HEK293 (cell line): ENCODE results near the gene LIMK1.

Experiments used
- CTCF ChIA-PET: fragments of 350-600 bp; formaldehyde crosslinking; extraction: SDS; loops from one replicate; lab custom pipeline; 2021; ENCODE audit warnings: antibody characterized with exemption; lab: Yijun Ruan, JAX
- POLR2A ChIA-PET: fragments of 300-600 bp; formaldehyde crosslinking; extraction: SDS; loops from one replicate; lab custom pipeline; 2020; ENCODE audit warnings: antibody characterized with exemption, inconsistent platforms; lab: Yijun Ruan, JAX
- H3K27ac ChIP-seq: fragments of 200-500 bp; sonication (Bioruptor generic); 2 replicates; pipeline ENCODE4 v1.5.1; 2014; ENCODE audit warnings: low read depth, low read length, control low read depth, inconsistent platforms; ENCODE audit errors: extremely low read depth
- H3K36me3 ChIP-seq, 2 experiments: fragments of 200-500 bp in 1 of 2; sonication (Bioruptor generic) in 1 of 2; 1 replicate in 1 of 2; 2 replicates in 1 of 2; pipeline ENCODE4 v1.5.1; 2014 to 2017; ENCODE audit warnings: inconsistent platforms in 2 of 2, low read length in 2 of 2; ENCODE audit not compliant: control insufficient read depth in 2 of 2, insufficient read depth in 1 of 2
- H3K4me1 ChIP-seq: fragments of 200-500 bp; sonication (Bioruptor generic); 2 replicates; pipeline ENCODE4 v1.5.1; 2014; ENCODE audit warnings: mild to moderate bottlenecking, low read length, inconsistent platforms; ENCODE audit not compliant: control insufficient read depth, insufficient read depth
- H3K4me3 ChIP-seq: 2 replicates; pipeline ENCODE4 v1.5.1; 2011; ENCODE audit warnings: low read depth, mild to moderate bottlenecking, control low read depth, low read length, moderate library complexity
- H3K9me3 ChIP-seq: fragments of 200-500 bp; sonication (Bioruptor generic); 2 replicates; pipeline ENCODE4 v1.5.1; 2014; ENCODE audit warnings: low read depth, low read length, inconsistent platforms; ENCODE audit not compliant: control insufficient read depth, insufficient read depth
- EGR2 ChIP-seq: fragments of 450-650 bp; formaldehyde crosslinking; IDR thresholded peaks from 2 replicates; pipeline ENCODE4 v1.5.1; 2016; ENCODE audit warnings: low read depth, missing biosample characterization, missing genetic modification characterization
- GLIS1 ChIP-seq: fragments of 450-650 bp; formaldehyde crosslinking; IDR thresholded peaks from 2 replicates; pipeline ENCODE4 v1.5.1; 2016; ENCODE audit warnings: missing biosample characterization, missing genetic modification characterization
- INSM2 ChIP-seq: fragments of 450-650 bp; formaldehyde crosslinking; IDR thresholded peaks from 2 replicates; pipeline ENCODE4 v1.5.1; 2016; ENCODE audit warnings: missing biosample characterization, missing genetic modification characterization
- KLF8 ChIP-seq: fragments of 450-650 bp; formaldehyde crosslinking; IDR thresholded peaks from 2 replicates; pipeline ENCODE4 v1.5.1; 2016; ENCODE audit warnings: missing biosample characterization, missing genetic modification characterization
- MYNN ChIP-seq: fragments of 450-650 bp; formaldehyde crosslinking; IDR thresholded peaks from 2 replicates; pipeline ENCODE4 v1.5.1; 2016; ENCODE audit warnings: missing biosample characterization, missing genetic modification characterization, borderline replicate concordance
- MZF1 ChIP-seq: fragments of 450-650 bp; formaldehyde crosslinking; IDR thresholded peaks from 2 replicates; pipeline ENCODE4 v1.5.1; 2017; ENCODE audit warnings: missing biosample characterization, missing genetic modification characterization, borderline replicate concordance
- WT1 ChIP-seq: fragments of 450-650 bp; formaldehyde crosslinking; IDR thresholded peaks from 2 replicates; pipeline ENCODE4 v1.5.1; 2016; ENCODE audit warnings: missing biosample characterization, missing genetic modification characterization
- ZBTB1 ChIP-seq: fragments of 450-650 bp; formaldehyde crosslinking; IDR thresholded peaks from 2 replicates; pipeline ENCODE4 v1.5.1; 2016; ENCODE audit warnings: missing biosample characterization, missing genetic modification characterization
- ZBTB8A ChIP-seq: fragments of 450-650 bp; formaldehyde crosslinking; IDR thresholded peaks from 2 replicates; pipeline ENCODE4 v1.5.1; 2016; ENCODE audit warnings: missing biosample characterization, missing genetic modification characterization
- ZFHX2 ChIP-seq: fragments of 450-650 bp; formaldehyde crosslinking; conservative IDR thresholded peaks from 2 replicates; pipeline ENCODE4 v1.5.1; 2016; ENCODE audit warnings: missing biosample characterization, missing genetic modification characterization
- ZFP37 ChIP-seq: fragments of 450-650 bp; formaldehyde crosslinking; IDR thresholded peaks from 2 replicates; pipeline ENCODE4 v1.5.1; 2016; ENCODE audit warnings: missing biosample characterization, missing genetic modification characterization
- ZIC2 ChIP-seq: fragments of 450-650 bp; formaldehyde crosslinking; IDR thresholded peaks from 2 replicates; pipeline ENCODE4 v1.5.1; 2016; ENCODE audit warnings: missing biosample characterization, missing genetic modification characterization
- ZNF155 ChIP-seq: fragments of 450-650 bp; formaldehyde crosslinking; IDR thresholded peaks from 2 replicates; pipeline ENCODE4 v1.5.1; 2016; ENCODE audit warnings: missing biosample characterization, missing genetic modification characterization
- ZNF175 ChIP-seq: fragments of 450-650 bp; formaldehyde crosslinking; IDR thresholded peaks from 2 replicates; pipeline ENCODE4 v1.5.1; 2016; ENCODE audit warnings: missing biosample characterization, missing genetic modification characterization
- ZNF518A ChIP-seq: fragments of 450-650 bp; formaldehyde crosslinking; conservative IDR thresholded peaks from 2 replicates; pipeline ENCODE4 v1.5.1; 2016; ENCODE audit warnings: low read depth, missing biosample characterization, missing genetic modification characterization
- ZNF555 ChIP-seq: fragments of 450-650 bp; formaldehyde crosslinking; conservative IDR thresholded peaks from 2 replicates; pipeline ENCODE4 v1.5.1; 2017; ENCODE audit warnings: missing biosample characterization, mild to moderate bottlenecking, missing genetic modification characterization, inconsistent platforms
- ZNF558 ChIP-seq: fragments of 450-650 bp; formaldehyde crosslinking; IDR thresholded peaks from 2 replicates; pipeline ENCODE4 v1.5.1; 2016; ENCODE audit warnings: missing biosample characterization, missing genetic modification characterization
- ZNF580 ChIP-seq: fragments of 450-650 bp; formaldehyde crosslinking; IDR thresholded peaks from 2 replicates; pipeline ENCODE4 v1.5.1; 2016; ENCODE audit warnings: missing biosample characterization, missing genetic modification characterization
- ZSCAN4 ChIP-seq: fragments of 450-650 bp; formaldehyde crosslinking; IDR thresholded peaks from 2 replicates; pipeline ENCODE4 v1.5.1; 2017; ENCODE audit warnings: missing biosample characterization, missing genetic modification characterization
- ZSCAN5A ChIP-seq: fragments of 450-650 bp; formaldehyde crosslinking; IDR thresholded peaks from 2 replicates; pipeline ENCODE4 v1.5.1; 2016; ENCODE audit warnings: missing biosample characterization, missing genetic modification characterization

Gene LIMK1

GRCh38 chr7:74037609-74038008, 46.0 kb upstream of the LIMK1 start (continued):
- no peak for TF ChIP-seq ZNF155 (tag by site-specific recombination)

GRCh38 chr7:74038194-74038961, 45.2 kb upstream of the LIMK1 start:
- no peak for TF ChIP-seq ZNF555 (tag by site-specific recombination)
- no peak for TF ChIP-seq ZNF580 (tag by site-specific recombination)
- TF ChIP-seq ZNF558 (tag by site-specific recombination) = no peak
- TF ChIP-seq ZNF175 (tag by site-specific recombination) = no peak
- no peak for TF ChIP-seq INSM2 (tag by site-specific recombination)
- TF ChIP-seq MYNN (tag by site-specific recombination) = no peak
- TF ChIP-seq ZSCAN4 (tag by site-specific recombination) = no peak
- Histone ChIP-seq H3K9me3 (no peaks in the 10 kb centered on the region), H3K27ac (no peak overlapping the region), H3K36me3 (no peaks in the 10 kb centered on the region), H3K4me3 (no peak overlapping the region), H3K4me1 (no peaks in the 10 kb centered on the region)
- ChIA-PET CTCF (interaction anchor here (0.5 to 2.7 kb wide), 6 partner anchors 8 to 153 kb away, joined by 3 to 11 read pairs (median 4); partner anchors contain the start of gene ELN), POLR2A (no interaction called here)

GRCh38 chr7:74039337-74039736, 44.3 kb upstream of the LIMK1 start:
- TF ChIP-seq MZF1 (tag by site-specific recombination) = no peak
- TF ChIP-seq ZFHX2 = peak; percentile 93
- peak; percentile 89 for TF ChIP-seq EGR2
- peak; percentile 52 for TF ChIP-seq GLIS1 (tag by site-specific recombination)
- peak; percentile 91 for TF ChIP-seq ZIC2 (tag by site-specific recombination)
- no peak for TF ChIP-seq ZFP37 (tag by site-specific recombination)
- TF ChIP-seq ZBTB8A = no peak
- no peak for TF ChIP-seq KLF8 (tag by site-specific recombination)
- ChIA-PET POLR2A (no interaction called here), CTCF (interaction anchor here (0.8 to 2.7 kb wide), 3 partner anchors 9 to 12 kb away, joined by 3 to 11 read pairs (median 3); partner anchors contain the start of gene ELN)
- no peaks in the 10 kb centered on the region for H3K9me3 ChIP-seq
- H3K4me1 ChIP-seq = no peaks in the 10 kb centered on the region
- H3K36me3 ChIP-seq = no peaks in the 10 kb centered on the region
- no peak overlapping the region for H3K27ac ChIP-seq
- no peak overlapping the region for H3K4me3 ChIP-seq

GRCh38 chr7:74040101-74040790, 43.4 kb upstream of the LIMK1 start:
- POLR2A ChIA-PET = no interaction called here
- no peak for TF ChIP-seq WT1 (tag by site-specific recombination)
- no peak for TF ChIP-seq ZSCAN5A (tag by site-specific recombination)
- TF ChIP-seq ZBTB1 (tag by site-specific recombination) = no peak
- TF ChIP-seq ZNF518A (tag by site-specific recombination) = no peak

More at GRCh38 chr7:74040101-74040790, 43.4 kb upstream of the LIMK1 start:
- no peak overlapping the region for H3K4me3 ChIP-seq
- CTCF ChIA-PET = no interaction called here
- H3K27ac ChIP-seq = no peak overlapping the region
- H3K4me1 ChIP-seq = no peaks in the 10 kb centered on the region
- H3K9me3 ChIP-seq = no peaks in the 10 kb centered on the region
- no peaks in the 10 kb centered on the region for H3K36me3 ChIP-seq
